ENCODE results near the gene GRB10.
A peak's percentile ranks its signal among the peaks of the same experiment; 100 is the strongest.

GRB10 gene

DNA sequence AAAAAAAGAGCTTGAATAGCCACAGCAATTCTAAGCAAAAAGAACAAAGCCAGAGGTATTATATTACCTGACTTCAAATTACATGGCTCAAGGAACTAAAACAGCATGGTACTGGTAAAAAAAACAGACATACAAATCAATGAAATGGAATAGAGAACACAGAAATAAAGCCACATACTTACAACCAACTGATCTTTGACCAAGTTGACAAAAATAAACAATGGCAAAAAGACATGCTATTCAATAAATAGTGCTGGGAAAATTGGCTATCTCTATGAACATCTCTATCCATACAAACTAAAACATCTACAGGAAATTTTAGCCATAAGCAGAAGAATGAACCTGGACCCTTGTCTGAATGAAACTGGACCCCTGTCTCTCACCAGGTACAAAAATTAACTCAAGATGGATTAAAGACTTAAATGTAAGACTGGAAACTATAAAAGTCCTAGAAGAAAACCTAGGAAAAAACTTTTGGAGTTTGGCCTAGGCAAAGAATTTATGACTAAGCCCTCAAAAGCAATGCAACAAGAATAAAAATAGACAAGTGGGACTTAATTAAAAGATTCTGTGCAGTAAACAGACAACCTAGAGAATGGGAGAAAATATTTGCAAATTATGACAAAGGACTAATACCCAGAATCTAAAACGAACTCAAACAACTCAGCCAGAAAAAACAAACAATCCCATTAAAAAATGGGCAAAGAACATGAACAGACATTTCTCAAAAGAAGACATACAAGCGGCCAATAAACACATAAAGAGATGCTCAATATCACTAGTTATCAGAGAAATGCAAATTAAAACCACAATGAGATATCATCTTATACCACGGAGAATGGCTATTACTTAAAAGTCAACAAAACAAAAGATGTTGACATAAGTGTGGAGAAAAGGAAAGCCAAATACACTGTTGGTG, 144.7 kb downstream of the GRB10 start:
- no peak for DNase-seq (ENCODE audit: low read depth in 3 of 3)

DNA sequence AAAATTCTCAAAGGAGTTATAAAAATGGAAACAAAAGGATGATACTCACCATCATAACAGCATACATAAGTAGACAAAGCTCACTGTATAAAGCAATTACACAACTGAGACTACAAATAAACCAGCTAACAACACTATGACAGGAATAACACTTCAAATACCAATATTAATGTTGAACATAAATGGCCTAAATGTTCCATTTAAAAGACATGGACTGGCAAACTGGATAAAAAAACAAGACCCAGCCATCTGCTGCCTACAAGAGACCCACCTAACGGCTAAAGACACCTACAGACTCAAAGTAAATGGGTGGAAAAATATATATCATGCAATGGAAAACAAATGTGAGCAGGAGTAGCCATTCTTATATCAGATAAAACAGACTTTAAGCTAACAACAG, 148.3 kb downstream of the GRB10 start:
- no peak for DNase-seq (ENCODE audit: low read depth in 3 of 3)

DNA sequence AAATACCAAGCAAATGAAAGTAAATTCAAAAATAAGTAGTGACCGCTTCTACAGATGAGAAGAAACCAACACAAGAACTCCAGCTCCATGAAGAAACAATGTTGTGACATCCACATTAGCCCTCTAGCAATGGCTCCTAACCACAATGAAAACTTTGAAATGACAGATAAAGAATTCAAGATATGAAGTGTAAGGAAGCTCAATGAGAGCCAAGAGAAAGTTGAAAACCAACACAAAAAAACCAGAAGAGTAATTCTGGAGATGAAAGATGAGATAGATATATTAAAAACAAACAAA, 149.3 kb downstream of the GRB10 start:
- DNase-seq (ENCODE audit: low read depth in 3 of 3): no peak

DNA sequence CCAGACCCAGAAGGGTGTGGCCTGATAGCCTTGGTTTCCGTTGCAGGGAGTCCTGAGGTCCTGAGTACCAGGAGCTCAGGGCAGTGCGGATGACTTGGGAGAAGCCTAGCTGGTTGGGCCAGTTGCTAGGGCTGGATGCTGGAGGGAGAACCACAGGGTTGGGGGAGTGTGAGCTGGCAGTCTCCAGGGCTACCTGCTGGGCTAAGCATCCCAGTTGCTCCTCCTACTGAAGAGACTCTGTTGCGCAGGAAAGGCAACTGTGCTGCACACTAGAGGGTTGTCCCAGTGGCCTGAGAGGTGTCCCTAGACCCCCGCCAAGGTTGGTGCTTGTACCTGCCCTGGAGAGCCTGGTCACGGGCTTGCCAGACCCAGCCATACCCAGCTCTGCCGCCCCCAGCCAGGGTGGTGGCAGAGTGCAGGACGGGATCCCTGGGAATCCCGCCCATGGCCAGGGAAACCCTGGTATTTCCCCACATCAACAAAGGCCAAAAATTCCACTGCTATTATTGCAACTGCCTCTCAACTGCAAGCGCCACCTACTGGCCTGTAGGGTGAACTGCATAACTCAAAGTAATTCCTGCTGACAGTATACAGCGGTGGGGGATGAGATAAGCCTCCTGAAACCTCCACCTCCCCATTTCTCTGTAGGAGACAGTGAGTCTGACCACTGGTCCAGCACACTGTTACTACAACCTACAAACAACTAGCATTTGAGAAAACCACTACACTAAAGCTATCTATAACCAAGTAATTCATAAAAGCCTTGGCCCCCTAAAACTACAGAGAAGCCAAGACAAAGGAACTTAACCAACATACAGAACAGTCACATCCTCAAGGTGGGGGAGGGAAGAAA, 149.9 kb downstream of the GRB10 start:
- DNase-seq (ENCODE audit: low read depth in 3 of 3): peak; percentile 19 to 44 (median 24)

DNA sequence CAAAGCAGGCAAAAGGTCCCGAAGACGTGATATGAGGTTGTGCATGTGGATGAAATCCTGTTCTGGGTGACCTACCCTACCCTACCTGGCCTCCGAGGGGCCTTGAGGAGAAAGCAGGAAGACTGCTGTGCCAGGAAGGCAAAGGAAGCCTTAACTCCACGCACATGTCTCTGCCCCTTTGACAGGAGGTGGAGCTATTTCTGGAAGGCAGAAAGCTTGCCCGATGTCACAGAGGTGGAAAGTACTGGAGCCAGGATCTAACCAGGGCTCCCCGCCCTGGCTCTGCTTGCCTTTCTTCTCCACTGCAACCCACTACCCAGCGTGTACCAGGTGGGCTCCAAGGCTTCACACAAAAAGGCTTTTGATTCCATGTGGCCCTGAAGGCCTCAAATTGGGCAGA, 151.1 kb downstream of the GRB10 start:
- DNase-seq (ENCODE audit: low read depth in 3 of 3): no peak

DNA sequence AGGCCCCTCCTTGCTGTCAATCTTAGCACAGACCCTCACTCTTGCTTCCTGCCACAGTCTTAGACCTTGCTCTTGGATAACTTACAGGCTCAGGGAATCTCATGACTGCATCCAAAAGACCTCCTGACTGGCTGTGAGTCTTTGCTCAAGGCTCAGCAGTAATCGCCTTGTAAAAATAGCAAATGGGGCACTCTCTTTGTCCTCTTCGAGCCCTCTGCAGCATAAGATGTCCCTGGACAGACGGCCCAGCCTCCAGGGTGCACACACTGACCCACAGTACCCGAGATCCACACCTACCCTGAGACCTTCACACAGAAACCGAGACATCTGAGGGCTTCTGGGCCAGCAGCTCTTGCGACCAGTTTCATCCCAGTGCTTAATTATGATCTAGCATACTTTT, 151.6 kb downstream of the GRB10 start:
- DNase-seq (ENCODE audit: low read depth in 3 of 3): no peak

DNA sequence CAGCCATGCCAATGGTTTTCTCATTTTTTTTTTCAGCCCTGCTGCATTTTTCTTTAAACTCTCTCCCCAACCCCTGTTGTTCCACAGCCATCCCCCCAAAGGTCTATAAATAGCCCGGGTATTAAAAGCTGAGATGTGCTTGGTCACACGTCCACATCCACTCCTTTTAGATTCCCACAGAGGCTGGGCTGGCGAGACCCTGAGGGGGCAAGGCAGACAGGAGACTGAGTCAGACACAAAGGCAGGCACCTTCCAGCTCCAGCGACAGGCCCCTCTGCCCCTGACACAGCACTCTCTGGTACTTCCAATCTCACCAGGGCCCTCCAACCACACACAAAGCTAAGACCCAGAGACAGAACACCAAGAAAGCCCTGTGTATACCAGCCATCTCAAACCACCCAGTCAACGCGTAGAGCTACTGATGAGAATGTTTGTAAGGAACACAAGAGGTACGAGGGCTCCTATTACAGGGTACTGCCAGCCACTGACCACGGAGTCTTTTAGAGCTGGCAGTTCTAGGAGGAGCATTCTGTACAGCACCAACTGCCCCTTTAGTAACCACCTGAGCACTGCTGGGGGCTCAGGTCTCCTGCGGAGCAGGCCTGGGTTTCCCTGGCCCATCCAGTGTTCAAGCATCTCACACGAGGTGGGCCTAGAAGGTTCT, 153.3 kb downstream of the GRB10 start:
- no peak for DNase-seq (ENCODE audit: low read depth in 3 of 3)

DNA sequence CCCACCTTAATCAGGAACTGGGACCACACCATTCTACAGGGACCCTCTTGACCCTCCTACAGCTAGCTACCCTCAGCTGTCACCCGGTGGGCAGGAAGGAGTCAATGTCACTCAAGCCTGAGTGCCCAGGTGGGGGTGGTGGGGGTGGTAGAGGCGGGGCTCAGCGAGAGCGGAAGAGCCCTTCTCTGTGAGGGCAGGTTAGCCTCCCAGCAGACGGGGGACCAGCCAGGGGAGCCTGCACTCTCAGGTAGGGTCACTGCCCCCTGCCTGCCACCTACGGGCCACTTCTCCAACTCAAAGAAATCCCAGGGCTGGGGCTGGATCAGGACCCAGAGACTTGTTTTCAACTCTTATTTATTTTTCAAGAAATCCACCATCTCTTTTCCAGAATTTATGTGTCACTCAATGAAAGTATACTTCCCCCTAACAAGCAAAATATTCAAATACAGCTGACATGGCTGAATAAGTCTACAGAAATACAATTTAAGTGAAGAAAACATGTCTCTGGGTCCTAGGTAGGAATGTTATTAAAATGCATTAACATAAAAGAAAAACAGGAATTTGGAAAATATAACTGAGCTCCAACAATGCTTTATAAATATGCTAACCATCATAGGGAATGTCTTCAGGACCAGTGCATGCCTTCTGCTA, 154.1 kb downstream of the GRB10 start:
- no peak for DNase-seq (ENCODE audit: low read depth in 3 of 3)

DNA sequence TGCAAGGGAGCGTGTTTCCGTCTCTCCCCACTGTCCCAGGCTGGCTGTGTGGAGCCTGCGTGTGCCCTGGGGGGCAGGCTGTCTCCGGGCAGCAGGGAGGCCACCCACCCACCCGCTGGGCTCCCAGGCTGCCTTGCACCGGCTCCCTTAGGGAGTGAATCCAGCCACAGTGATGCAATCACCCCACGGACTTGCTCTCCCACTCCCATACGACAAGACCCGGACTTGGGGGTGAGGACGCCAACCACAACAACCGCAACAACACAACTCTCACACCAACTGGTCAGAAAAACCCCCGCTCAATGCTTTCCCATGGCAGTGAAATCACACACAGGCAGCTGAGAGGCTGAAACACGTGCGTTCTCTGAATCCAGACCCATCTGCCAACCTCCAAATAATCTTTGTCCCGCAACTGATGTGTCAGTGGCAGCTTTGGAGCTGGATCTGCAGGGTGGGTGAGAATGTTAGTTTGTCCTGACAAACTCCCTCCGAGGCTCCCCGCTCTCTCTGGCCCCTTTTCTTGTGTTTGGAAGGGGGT, 154.8 kb downstream of the GRB10 start:
- DNase-seq (ENCODE audit: low read depth in 3 of 3): no peak

DNA sequence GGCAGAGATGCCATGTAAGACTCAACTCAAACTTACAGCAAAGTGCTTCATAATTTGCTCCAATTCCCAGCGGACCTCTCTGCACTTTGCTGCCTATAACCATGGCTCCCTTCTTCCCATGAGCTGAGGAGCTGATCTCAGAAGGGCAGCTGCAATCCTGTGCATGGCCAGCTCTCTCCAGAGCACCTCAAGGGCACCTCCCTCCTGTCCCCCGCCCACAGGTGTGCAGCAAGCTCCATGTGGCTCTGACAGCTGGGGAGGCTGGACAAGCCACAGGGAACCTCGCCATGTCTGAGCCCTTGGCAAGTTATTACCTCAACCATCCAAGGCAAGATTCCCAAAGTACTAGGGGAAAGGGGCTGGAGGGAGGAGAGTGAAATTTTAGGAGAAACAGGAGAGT, 156.4 kb downstream of the GRB10 start:
- DNase-seq (ENCODE audit: low read depth in 3 of 3): no peak

DNA sequence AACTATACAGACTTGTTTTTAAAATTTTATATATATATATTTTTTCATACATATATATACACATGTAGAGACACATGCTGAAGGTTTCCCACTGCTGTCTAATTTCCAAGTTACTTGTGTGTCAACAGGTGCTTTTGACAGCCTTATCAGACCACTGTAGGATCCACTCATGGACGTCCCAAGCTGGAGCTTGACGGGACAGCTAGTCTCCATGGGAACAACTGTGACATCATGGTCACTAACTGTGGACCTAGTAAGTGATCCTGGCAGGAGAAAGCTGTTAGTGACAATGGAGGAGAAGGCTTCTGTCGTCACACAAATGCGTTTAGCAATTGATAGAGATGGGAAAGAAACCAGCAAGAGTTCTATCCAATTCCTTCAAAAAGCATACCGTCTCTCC, 157.3 kb downstream of the GRB10 start:
- no peak for DNase-seq (ENCODE audit: low read depth in 3 of 3)

DNA sequence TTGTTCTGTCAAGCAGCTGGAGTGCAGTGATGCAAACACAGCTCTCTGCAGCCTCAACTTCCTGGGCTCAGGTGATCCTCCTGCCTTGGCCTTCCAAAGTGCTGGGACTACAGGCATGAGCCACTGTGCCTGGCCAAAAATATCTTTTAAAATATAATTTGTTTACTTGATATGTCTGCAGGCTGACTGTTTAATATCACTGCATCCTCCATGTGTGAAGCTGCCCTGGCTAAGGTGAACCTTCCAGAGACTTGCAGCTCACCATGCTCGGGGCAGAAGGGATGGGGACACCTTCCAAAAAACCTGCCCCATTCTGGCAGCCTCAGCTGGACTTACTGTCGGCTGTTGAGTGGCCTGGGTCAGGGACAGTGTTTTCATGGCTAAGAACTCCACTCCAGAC, 159.9 kb downstream of the GRB10 start:
- no peak for DNase-seq (ENCODE audit: low read depth in 3 of 3)

DNA sequence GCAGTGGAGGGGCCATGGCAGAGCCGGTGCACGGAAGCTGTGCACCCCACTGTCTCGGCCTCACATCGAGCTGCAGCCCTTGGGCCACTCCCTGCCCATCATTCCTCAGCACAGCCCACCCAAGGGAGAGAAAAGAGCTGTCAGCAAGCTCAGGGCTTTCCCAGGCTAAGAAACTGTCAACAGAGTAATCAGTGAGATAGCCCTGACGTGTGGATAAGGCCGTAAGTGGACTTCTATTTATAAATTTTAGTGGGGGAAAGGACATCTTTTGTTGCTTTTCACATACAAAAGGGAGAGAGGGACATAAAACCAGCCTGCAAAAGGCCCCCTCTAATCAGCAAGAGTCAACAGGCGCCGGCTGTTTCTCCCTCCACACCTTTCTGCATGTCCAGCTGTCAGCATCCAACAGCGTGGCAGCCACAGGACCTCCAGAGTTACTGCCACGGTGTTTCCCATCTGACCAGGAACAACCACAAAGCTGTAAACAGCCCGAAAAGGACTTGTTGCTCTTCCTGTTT, 160.7 kb downstream of the GRB10 start:
- DNase-seq (ENCODE audit: low read depth in 3 of 3): no peak

DNA sequence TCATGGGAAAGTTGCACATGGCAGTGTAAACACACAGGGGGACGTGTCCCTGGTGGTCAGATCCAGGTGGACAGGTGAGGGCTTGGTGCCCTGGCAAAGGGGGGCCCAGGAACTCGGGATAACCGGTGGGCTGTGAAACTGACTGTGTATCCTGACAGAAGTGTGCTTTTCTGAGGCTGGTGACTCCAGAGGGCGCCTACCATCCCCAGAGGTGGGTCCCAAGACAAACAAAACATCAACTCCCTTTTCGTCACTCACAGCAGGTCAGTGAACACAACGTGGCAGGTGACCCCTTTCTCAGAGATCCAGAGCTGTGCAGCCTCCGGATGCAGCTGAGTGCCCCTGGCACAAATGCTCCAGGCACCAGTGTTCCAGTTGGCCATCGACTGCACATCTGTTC, 161.5 kb downstream of the GRB10 start:
- no peak for DNase-seq (ENCODE audit: low read depth in 3 of 3)

DNA sequence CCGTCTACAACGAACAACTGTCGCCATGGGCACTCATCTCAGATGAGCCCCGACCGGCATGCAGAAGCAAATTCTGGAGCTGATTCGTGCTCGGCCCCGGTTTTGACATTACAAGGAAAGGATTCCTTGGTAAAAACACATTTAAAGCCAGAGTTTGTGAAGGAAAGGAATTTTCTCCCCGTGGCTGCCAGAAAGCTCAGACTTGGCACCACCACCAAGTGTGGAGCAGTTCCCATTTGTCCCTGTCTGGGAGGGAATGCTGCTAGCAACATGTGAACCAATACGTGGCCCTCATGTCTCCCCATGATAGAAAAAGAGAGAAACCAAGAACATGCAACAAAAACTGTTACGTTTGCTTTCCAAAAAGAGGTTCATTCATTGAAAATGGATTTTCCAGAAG, 162.3 kb downstream of the GRB10 start:
- no peak for DNase-seq (ENCODE audit: low read depth in 3 of 3)

DNA sequence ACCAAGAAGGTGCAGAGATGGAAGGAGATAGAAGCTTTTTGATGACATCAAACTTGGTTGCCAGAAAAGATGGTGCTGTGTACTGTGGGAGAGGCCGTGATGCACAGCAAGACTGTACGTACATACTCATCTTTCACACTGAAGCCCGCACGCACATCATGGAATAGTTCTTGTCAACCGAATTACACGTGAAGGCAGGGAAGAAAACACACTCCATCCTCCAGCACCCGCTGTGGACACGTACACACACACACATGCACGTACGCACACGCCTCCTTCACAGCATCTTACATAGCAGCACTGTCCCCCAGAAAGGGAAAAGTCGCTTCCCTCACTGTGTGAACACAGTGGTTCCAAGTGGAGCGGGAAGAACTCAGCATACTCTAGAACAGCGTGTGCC, 163.0 kb downstream of the GRB10 start:
- DNase-seq (ENCODE audit: low read depth in 3 of 3): no peak

DNA sequence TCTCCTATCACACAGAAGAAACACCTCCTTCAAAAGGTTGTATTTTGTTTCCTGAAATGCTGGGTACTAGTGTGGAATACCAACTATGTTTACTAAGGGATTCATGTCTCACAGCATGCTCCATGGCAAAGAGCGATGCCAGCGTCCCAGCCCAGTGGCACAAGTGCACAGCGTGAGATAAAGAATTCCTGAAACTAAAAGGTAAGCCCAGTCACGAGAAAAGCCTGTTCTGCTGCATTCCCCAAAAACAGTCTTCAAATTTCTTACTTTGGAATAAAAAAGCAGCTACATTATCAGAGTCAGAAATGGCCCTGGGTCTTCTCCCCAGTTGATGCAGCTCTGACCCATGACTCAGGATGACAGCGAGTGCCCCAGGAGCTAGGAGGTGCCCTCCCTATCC, 164.4 kb downstream of the GRB10 start:
- DNase-seq (ENCODE audit: low read depth in 3 of 3): no peak

DNA sequence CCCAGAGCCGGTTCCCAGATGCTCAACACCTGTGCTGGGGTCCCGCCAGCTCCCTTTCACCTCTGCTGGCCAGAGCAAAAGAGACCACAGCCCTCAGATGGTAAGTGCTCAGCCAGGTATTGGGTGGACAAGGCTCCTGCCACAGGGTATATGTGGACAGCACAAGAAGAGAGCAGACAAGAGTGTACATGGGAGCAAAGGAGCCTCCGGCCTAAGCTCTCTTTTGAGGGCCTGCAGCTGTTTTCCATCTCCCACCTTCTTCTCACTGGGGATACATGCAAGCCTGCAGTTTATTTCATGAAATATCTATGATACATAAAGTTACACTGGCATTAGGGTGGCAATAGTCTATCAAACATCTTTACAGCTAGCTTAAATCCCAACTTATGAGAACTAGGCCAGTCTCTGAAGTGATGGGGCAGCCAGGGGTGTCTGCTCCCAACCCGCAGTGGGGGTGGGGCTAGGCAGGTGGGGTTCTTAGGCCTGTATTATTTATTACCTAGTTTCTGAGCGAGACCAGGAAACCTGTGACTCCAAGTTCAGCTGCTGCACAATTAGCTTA, 167.1 kb downstream of the GRB10 start:
- no peak for DNase-seq (ENCODE audit: low read depth in 3 of 3)

DNA sequence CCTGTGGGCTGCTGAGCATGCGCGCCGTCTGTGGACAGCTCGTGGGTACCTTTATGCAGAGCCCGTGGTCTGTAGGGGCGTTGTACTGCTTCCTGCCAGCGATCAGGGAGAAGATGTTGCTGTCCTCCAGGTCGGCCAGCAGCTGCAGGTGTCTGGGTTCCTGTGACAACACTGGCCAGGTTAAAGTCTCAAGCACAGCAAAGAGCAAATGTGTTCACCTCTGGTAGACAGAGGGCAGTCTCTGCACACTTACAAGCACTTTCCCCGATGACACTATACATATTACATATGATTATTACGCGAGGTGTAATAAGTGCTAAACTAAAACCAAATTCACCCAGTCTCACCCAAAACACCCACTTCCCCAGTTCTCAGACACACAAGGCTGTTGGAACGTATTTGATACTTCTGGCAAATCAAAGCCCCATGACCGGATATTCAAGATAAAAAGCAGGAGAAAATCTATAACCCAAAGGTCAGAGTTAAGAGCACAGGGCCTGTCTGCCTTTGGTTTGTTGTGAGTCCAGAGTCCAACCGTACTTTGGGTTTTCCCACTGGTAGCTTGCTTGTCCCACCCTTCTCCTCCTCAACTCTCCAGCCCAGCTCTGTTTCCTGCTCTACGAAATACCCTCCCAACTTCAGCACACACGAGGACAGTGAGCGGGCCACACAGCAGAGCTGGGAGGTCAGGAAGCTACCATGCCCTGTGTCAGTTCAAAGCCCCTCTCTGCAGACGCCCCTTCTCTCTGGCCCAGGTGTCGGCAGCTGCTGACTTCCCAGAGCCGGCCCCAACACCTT, 167.8 kb downstream of the GRB10 start:
- no peak for DNase-seq (ENCODE audit: low read depth in 3 of 3)

DNA sequence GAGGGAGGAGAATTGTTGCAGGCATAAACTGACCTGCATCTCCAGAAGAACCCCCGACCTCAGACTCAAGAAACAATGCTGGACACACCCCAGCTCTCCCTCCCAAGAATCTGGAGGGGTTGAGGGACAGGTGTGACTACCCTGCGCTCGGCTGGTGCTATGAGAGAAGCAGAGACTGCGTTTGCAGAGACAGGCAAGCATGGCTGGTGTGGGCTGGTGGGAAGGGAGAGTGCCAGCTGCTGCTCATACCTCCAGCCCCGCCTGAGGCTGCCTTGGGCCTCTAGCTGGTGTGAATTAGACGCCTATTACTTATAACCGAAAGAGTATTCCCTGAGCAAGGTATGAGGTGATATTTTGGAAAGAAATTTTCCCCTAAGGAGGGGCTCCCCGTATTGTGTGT, 169.2 kb downstream of the GRB10 start:
- DNase-seq (ENCODE audit: low read depth in 3 of 3): no peak

All from stimulated activated CD4-positive, alpha-beta T cell treated with anti-CD3 and anti-CD28 coated beads, TNF-alpha, amount 100 ng/mL, for 4 hours (primary cell).